ENCODE data around the gene LMLN. TPM values are rescaled to one million over a fixed set of nuclear protein-coding genes. Genes with fewer than 3 reads are reported as not detected.

LMLN gene
- total and polyA plus RNA-seq, 2 of the 8 experiments (the other 6 are each of a cell fraction or from before 2014, with no cell fraction given), result 3.9 to 5.0 TPM

DNA sequence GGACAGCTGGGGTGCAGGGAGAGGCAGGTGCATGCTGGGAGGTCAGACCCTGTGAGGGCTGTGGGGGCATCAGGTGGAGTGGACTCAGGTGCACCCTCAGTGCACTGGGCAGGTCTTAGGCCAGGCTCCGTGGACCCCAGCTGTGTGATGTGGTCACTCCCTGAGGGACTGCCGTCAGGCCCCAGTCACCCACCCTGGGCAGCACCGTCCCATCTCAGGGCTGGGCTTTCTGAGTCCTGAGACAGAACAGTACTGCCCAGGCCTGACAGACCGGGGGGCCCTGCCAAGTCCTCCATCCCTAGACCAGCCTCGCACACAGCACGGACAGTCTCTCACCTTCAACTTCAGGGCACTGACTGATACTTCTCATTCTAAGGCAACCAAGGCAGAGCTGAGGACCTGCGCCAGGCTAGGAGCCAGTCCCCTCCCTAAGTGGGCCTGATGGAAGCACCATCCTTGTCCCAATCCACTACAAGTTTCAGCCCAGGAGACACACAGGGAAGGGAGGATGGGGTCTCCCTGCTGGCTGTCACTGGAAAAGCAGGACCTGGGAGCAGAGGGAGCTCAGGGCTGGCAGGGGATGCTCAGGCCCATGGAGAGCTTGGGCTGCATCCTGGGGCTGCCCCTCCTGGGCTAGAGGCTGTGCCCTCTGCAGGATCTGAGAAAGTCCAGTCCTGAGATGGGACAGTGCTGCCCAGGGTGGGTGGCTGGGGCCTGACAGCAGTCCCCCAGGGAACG lies 86.3 kb downstream of the LMLN start:
- no peaks in the 10 kb centered on the region for H3K27me3 ChIP-seq (replicated peaks in 1 of 4; ENCODE audit: control insufficient read depth in 3 of 4, extremely low read depth in 1 of 4, insufficient read depth in 3 of 4, low read length in 3 of 4)
- no peak overlapping the region for H3K23ac ChIP-seq (ENCODE audit: insufficient read length)
- TF ChIP-seq CTCF (IDR thresholded peaks at IDR 0.05; ENCODE audit: control extremely low read depth in 1 of 3, insufficient read depth in 1 of 3, low read depth in 1 of 3, low read length in 3 of 3), result peak in 1 of 3 experiments; percentile 30; a peak in 1 of 4 replicates
- no peak for TF ChIP-seq RFX5 (IDR thresholded peaks at IDR 0.05; ENCODE audit: borderline replicate concordance, low read depth, low read length)
- TF ChIP-seq RAD21 (IDR thresholded peaks at IDR 0.05 in 1 of 2, conservative IDR thresholded peaks at IDR 0.05 in 1 of 2; ENCODE audit: low read depth in 2 of 2, low read length in 2 of 2), result 0 out of 4 replicates have a peak, but pooled peaks of 1 of the 2 experiments have one; percentile 9
- TF ChIP-seq RXRA (IDR thresholded peaks at IDR 0.05; ENCODE audit: insufficient read depth, low read depth, low read length), result no peak
- H3K18ac ChIP-seq (ENCODE audit: extremely low read depth, low read length), result no peak overlapping the region
- H4K8ac ChIP-seq (ENCODE audit: extremely low read depth, insufficient read depth, low read length), result no peak overlapping the region
- H3K79me1 ChIP-seq (ENCODE audit: low read depth, low read length), result no peaks in the 10 kb centered on the region
- FAIRE-seq (no peak), DNase-seq (ENCODE audit: low read depth in 1 of 2, low spot score in 2 of 2) (no peak)
- H3K79me2 ChIP-seq (ENCODE audit: control insufficient read depth in 1 of 2, insufficient read depth in 2 of 2, low read length in 2 of 2), result no peaks in the 10 kb centered on the region
- H2AFZ ChIP-seq (ENCODE audit: low read length), result no peak overlapping the region
- no peak overlapping the region for H2BK12ac ChIP-seq (ENCODE audit: low read depth, low read length)
- no peak overlapping the region for H4K5ac ChIP-seq (ENCODE audit: insufficient read length, low read depth, low read length)
- WGBS, 2 experiments (ENCODE audit: extremely low coverage in 1 of 2, insufficient coverage in 1 of 2, insufficient read length in 1 of 2, insufficient replicate concordance in 2 of 2, low coverage in 1 of 2, low lambda C conversion rate in 2 of 2, missing lambda C conversion rate in 1 of 2), result 96% methylated on average over 8 of the region's 8 CpGs; no CpG with 5 or more reads in 1 of the 2 experiments
- H4K91ac ChIP-seq (replicated peaks; ENCODE audit: insufficient read length, low read length), result no peak overlapping the region
- no peak overlapping the region for H2BK15ac ChIP-seq (ENCODE audit: low read length)
- ChIA-PET CTCF (ENCODE audit: partially characterized antibody) (interaction anchor here (0.6 to 1.3 kb wide), 5 partner anchors 7 to 97 kb away, joined by 3 to 5 read pairs (median 4); no protein-coding TSS in a partner anchor), POLR2A (ENCODE audit: partially characterized antibody) (interaction anchor here (0.6 kb wide), 1 partner anchor 58 kb away, joined by 3 read pairs; no protein-coding TSS in a partner anchor)
- H3K9me3 ChIP-seq (ENCODE audit: insufficient read depth in 2 of 2, low read depth in 1 of 2, low read length in 1 of 2), result peaks cover 4 to 7% of the 10 kb centered on the region in 2 experiments; a peak in 3 of 4 replicates
- H3K36me3 ChIP-seq (ENCODE audit: control insufficient read depth in 2 of 4, insufficient read depth in 4 of 4, low read length in 3 of 4), result no peaks in the 10 kb centered on the region
- no peak overlapping the region for H3K4me3 ChIP-seq (ENCODE audit: extremely low read depth in 1 of 4, insufficient read depth in 2 of 4, low read depth in 3 of 4, low read length in 4 of 4)
- H4K20me1 ChIP-seq (replicated peaks in 1 of 2; ENCODE audit: control insufficient read depth in 1 of 2, insufficient read depth in 2 of 2, low read length in 2 of 2), result no peaks in the 10 kb centered on the region
- H2AK5ac ChIP-seq (ENCODE audit: low read depth, low read length), result no peak overlapping the region
- no peak overlapping the region for H3K56ac ChIP-seq (replicated peaks; ENCODE audit: insufficient read length, low read depth, low read length)
- H3K14ac ChIP-seq (ENCODE audit: insufficient read length), result no peak overlapping the region
- no peak overlapping the region for H3K4me2 ChIP-seq (ENCODE audit: insufficient read depth in 1 of 2, low read depth in 2 of 2, low read length in 2 of 2)
- no peak overlapping the region for H2BK5ac ChIP-seq (ENCODE audit: low read depth, low read length)
- no peak overlapping the region for H3K4ac ChIP-seq (replicated peaks; ENCODE audit: insufficient read length, low read depth, low read length)
- no peak overlapping the region for H3K27ac ChIP-seq (ENCODE audit: low read depth, low read length)
- no peaks in the 10 kb centered on the region for H3K4me1 ChIP-seq (replicated peaks in 1 of 4; ENCODE audit: control insufficient read depth in 3 of 4, insufficient read depth in 4 of 4, low read length in 3 of 4)
- no peak overlapping the region for H2BK20ac ChIP-seq (ENCODE audit: low read length)
- no peak overlapping the region for H2BK120ac ChIP-seq (replicated peaks; ENCODE audit: low read depth, low read length)
- H3K23me2 ChIP-seq (ENCODE audit: low read depth, low read length), result no peaks in the 10 kb centered on the region
- no peak overlapping the region for H3K9ac ChIP-seq (replicated peaks in 1 of 4; ENCODE audit: extremely low read depth in 1 of 4, low read depth in 3 of 4, low read length in 3 of 4)

Measured in H1 (cell line).